Globus pallidus (tissue), 1 donor: ENCODE data around the gene GYPC.

Experiments used
- DNase-seq: peaks from one replicate; pipeline ENCODE4 v3.0.0-alpha.2; 2015; ENCODE audit warnings: low spot score

Gene GYPC

DNA sequence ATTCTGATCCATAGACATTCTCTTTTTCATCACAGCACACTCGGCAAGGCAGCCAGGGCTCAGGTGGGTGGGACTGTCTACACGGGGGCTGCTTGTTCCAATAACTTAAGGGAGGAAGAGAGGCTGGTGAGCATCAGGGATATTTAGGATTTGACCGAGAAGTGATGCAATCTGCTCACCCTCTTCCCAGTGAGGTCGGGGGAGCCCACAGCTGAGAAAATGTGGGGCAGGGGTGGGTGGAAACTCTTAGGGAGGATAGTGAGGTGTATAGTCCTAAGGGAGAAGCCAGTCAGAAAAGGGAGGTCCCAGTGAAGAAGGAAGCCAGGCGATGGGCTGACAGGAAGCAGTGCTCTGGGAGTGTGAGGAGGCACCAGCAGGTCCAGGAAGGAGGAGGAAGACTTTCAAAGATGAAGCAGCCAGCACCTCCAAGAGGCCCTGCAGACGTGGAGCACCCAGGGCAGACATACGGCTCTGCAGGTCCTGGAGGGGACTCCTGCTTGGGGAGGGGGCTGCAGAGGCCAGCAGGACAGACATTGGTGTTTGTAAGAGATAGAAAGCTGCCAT, 76.8 kb downstream of the GYPC start:
- DNase-seq, result no peak

- no peak for DNase-seq
These were observed 77.8 kb downstream of the GYPC start for GRCh38 chr2:126733795-126734194.

DNA sequence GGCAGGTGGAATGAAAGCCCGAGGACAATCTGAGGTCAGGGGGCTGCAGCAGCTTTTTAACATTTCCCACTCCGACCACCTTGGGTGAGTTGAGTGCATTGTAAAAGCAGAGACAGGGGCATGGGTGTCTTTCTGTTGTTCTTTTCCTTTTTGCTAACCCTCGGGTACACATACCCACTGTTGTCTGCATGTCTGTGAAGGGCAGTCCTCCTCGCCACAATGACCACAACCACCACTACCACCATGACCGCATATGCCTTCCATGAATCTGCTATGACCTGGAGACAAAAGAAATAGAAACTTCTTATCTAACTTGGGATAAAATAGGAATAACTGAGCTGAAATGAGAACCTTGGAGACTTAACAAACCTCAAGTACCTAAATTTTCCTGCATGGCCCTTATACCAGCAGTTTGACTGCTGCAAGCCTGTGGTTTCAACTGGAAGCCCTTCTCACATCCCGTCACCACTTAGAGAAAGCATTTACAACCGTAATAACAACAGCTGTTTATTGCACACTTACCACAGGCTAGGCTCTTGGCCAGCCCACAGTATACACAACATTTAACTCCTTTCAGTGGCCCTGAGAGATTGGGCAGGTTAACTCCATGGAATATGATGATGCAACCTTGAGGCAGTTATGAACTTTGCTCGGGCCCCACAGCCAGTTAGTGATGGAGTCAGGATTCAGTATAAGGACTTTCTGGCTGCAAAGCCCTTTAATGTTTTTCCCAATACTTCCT, 80.3 kb downstream of the GYPC start:
- DNase-seq, result no peak

GRCh38 chr2:126739141-126739540, 83.2 kb downstream of the GYPC start:
- DNase-seq, result no peak

- DNase-seq, result no peak
These were observed 88.7 kb downstream of the GYPC start for GRCh38 chr2:126744640-126745039.
